GM19025 (cell line): ENCODE results near the gene PPP1R3F.
"Not testable (repeated sequence)": the region's sequence is repeated elsewhere in the genome, so short reads cannot be mapped to it uniquely, and the experiment has no call there.

Experiments
- ATAC-seq: cut with Tn5 transposase; IDR thresholded peaks from one replicate; pipeline ENCODE4 v1.9.1; 2021; ENCODE audit warnings: mild to moderate bottlenecking, low read depth, moderate library complexity; ENCODE audit not compliant: unreplicated experiment

PPP1R3F gene

GRCh38 chrX:49308604-49309269 lies 39.1 kb downstream of the PPP1R3F start:
- ATAC-seq = no peak

GRCh38 chrX:49309401-49309981 lies 39.9 kb downstream of the PPP1R3F start:
- ATAC-seq = no peak

DNA sequence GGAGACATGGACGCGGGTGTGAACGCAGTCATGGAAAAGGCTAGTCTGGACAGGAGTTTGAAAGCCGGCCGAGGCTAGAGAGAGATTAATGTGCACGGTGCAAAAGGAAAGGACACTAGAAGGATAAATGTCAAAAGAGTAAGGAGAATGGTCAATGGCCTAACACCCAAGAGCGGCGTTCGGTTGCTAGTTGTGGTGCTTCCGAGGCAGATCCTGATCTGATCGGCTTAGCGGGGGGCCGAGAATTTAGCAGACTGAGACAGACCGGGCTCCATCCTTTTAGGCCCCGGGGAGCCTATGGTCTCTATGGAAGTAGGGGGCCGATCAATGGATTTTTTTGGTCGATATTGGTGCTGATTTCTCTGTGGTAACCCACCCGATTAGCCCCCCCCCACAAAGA lies 40.8 kb downstream of the PPP1R3F start:
- no peak for ATAC-seq

DNA sequence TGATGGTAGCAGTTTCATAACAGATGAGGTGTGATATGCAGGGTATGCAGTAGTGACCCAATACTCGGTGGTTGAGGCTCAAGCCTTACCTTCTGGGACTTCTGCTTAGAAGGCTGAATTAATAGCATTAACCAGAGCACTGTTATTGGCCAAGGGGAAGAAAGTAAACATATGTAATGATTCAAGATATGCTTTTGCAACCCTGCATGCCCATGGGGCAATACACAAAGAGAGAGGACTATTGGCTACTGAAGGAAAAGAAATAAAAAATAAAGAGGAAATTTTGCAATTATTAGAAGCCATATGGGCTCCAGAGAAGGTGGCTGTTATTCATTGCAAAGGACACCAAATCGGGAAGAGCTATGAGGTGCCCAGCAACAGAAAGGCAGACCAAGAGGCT lies 42.6 kb downstream of the PPP1R3F start:
- no peak for ATAC-seq

DNA sequence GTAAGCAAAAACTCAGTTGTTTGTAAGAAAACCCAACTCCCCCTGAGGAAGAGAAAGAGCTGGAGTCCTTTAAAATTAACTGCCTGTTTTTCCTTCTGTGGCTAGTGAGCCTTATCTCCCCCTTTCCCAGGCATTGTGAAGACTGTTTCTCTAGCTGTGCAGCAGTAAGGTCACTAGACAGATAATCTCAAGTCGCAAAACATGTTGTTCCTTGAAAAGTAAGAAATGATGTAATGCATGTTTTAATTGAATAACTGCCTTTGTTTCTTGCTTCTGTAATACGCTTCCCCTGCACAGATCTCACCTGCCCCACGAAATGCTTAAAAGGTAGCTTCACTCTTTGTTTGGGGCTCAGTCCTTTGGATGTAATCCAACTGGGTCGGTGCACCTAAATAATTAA lies 46.5 kb downstream of the PPP1R3F start:
- no peak for ATAC-seq

DNA sequence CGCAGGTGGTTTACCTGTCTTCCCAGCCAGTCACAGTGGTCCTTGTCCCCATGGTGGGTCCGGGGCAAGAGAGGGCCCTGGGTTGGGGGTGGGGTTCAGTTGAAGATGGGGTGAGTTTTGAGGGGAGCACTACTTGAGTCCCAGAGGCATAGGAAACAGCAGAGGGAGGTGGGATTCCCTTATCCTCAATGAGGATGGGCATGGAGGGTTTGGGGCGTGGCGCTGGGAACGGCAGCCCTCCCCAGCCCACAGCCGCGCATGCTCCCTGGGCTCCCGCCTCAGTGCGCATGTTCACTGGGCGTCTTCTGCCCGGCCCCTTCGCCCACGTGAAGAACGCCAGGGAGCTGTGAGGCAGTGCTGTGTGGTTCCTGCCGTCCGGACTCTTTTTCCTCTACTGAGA lies 52.1 kb downstream of the PPP1R3F start, which contains the start of gene GAGE12J:
TSS of gene GAGE12J (plus strand) at position 301 of the 400 bp plus-strand sequence. CDS start 1,157 bp downstream, outside the sequence.
- not testable (repeated sequence) for ATAC-seq

DNA sequence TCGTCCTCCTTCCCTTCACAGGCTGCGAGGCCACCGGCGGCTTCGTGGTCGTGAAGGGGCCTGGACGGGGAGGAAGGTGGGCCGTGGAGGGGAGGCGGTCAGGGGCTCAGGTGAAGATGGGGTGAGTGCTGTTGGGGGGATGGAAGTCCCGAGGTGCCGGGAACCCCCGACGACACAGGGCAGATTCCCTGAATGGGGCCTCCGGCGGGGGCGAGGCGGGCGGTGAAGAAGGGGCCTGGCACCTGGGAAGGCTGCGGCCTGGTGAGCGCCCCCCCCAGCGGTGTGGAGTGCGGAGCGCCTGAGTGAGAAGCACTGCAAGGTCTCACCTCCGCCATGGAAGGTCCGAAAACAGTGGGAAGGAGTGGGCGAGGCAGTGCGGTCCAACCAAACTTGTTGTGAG lies 52.7 kb downstream of the PPP1R3F start:
- ATAC-seq = not testable (repeated sequence)

- ATAC-seq = not testable (repeated sequence)
Measured at GRCh38 chrX:49323735-49324134, 54.1 kb downstream of the PPP1R3F start.

- not testable (repeated sequence) for ATAC-seq
Measured at GRCh38 chrX:49330421-49330820, 60.8 kb downstream of the PPP1R3F start.

- not testable (repeated sequence) for ATAC-seq
Measured at GRCh38 chrX:49331282-49331681, 61.7 kb downstream of the PPP1R3F start, which contains the start of gene GAGE13. Gene GAGE13, plus strand, starts transcription at chrX:49331582. Its CDS starts 1,156 bp downstream, at chrX:49332738.

DNA sequence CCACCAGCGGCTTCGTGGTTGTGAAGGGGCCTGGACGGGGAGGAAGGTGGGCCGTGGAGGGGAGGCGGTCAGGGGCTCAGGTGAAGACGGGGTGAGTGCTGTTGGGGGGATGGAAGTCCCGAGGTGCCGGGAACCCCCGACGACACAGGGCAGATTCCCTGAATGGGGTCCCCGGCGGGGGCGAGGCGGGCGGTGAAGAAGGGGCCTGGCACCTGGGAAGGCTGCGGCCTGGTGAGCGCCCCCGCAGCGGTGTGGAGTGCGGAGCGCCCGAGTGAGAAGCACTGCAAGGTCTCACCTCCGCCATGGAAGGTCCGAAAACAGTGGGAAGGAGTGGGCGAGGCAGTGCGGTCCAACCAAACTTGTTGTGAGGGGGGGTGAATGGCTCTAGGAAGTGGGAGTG lies 62.2 kb downstream of the PPP1R3F start:
- not testable (repeated sequence) for ATAC-seq
